ENCODE data around the gene SYNGR1.

GRCh38 chr22:39381930-39382329, 32.1 kb downstream of the SYNGR1 start:
- TF ChIP-seq, protein P1, sequence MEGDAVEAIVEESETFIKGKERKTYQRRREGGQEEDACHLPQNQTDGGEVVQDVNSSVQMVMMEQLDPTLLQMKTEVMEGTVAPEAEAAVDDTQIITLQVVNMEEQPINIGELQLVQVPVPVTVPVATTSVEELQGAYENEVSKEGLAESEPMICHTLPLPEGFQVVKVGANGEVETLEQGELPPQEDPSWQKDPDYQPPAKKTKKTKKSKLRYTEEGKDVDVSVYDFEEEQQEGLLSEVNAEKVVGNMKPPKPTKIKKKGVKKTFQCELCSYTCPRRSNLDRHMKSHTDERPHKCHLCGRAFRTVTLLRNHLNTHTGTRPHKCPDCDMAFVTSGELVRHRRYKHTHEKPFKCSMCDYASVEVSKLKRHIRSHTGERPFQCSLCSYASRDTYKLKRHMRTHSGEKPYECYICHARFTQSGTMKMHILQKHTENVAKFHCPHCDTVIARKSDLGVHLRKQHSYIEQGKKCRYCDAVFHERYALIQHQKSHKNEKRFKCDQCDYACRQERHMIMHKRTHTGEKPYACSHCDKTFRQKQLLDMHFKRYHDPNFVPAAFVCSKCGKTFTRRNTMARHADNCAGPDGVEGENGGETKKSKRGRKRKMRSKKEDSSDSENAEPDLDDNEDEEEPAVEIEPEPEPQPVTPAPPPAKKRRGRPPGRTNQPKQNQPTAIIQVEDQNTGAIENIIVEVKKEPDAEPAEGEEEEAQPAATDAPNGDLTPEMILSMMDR (IDR thresholded peaks at IDR 0.05): no peak
- no peak for TF ChIP-seq POLR2A (IDR thresholded peaks at IDR 0.05)
